Measurements from ENCODE around the gene UBC. TPM values are rescaled to one million over a fixed set of nuclear protein-coding genes. Genes with fewer than 3 reads are reported as not detected.

UBC gene
- total RNA-seq, 4 donors from 2014 or later = 1,220 to 2,129 (median 1,369) TPM

DNA sequence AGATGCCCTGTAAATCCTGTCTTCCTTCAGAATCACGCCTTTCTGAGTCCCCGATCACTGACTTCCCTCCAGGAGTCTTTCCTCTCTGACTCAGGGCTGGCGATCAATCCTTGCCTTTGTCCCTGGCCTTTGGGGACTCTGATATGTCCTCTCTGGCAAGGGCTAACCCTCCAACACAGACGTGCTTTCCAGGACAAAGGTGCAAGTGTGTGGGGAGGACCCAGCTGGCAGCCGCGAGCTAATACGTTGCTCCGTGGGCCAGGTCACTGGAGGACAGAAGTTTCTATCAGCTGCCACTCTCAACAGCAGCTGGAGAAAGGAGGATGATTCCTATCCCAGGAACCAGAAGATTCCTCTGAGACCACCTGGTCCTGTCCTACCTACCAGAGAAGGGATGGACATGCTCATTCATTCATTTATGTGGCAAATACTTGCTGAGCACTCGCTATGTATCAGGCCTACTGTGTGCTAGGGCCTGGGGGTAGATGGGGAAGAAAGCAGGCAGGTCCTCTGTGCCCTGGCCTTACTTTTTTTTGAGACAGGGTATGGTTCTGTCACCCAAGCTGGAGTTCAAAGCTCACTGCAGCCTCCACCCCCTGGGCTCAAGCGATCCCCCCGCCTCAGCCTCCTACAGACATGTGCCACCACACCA lies 42.3 kb downstream of the UBC start:
- ATAC-seq (ENCODE audit: low FRiP score) (no peak), DNase-seq (ENCODE audit: low spot score) (no peak)
- TF ChIP-seq, protein P1, sequence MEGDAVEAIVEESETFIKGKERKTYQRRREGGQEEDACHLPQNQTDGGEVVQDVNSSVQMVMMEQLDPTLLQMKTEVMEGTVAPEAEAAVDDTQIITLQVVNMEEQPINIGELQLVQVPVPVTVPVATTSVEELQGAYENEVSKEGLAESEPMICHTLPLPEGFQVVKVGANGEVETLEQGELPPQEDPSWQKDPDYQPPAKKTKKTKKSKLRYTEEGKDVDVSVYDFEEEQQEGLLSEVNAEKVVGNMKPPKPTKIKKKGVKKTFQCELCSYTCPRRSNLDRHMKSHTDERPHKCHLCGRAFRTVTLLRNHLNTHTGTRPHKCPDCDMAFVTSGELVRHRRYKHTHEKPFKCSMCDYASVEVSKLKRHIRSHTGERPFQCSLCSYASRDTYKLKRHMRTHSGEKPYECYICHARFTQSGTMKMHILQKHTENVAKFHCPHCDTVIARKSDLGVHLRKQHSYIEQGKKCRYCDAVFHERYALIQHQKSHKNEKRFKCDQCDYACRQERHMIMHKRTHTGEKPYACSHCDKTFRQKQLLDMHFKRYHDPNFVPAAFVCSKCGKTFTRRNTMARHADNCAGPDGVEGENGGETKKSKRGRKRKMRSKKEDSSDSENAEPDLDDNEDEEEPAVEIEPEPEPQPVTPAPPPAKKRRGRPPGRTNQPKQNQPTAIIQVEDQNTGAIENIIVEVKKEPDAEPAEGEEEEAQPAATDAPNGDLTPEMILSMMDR (IDR thresholded peaks at IDR 0.05) = no peak

DNA sequence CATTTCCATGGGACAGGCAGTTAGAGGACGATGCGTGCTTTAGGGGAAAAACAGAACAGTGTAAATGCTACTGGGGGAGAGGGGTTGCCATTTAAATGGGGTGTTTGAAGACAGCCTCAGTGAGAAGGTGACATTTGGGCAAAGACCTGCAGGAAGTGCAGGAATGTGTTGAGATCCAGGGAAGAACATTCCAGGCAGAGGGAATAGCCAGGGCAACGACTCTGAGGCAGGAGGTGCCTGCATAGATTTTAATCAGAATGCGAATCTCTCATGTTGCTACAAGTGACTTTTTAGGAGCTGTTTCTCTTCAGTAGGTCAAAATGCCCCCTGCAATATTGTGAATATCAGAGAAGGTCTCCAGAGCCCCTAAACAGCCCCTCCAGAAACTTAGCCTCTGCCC lies 43.2 kb downstream of the UBC start:
- TF ChIP-seq, protein P1 (IDR thresholded peaks at IDR 0.05) = no peak
- ATAC-seq (ENCODE audit: low FRiP score) = no peak
- no peak for DNase-seq (ENCODE audit: low spot score)

DNA sequence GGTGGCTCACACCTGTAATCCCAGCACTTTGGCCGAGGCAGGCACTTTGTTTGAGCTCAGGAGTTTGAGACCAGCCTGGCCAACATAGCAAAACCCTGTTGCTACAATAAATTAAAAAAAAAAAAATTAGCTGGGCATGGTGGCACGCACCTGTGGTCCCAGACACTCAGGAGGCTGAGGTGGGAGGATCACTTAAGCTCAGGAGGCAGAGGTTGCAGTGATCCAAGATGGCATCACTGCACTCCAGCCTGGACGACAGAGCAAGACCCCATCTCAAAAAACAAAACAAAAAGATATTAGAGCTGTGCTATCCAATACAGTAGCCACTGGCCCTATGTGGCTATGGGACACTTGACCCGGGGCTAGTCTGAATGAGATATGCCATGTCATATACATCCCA lies 43.9 kb downstream of the UBC start:
- ATAC-seq (ENCODE audit: low FRiP score) (no peak), DNase-seq (ENCODE audit: low spot score) (no peak)
- TF ChIP-seq, protein P1 (IDR thresholded peaks at IDR 0.05) = no peak

DNA sequence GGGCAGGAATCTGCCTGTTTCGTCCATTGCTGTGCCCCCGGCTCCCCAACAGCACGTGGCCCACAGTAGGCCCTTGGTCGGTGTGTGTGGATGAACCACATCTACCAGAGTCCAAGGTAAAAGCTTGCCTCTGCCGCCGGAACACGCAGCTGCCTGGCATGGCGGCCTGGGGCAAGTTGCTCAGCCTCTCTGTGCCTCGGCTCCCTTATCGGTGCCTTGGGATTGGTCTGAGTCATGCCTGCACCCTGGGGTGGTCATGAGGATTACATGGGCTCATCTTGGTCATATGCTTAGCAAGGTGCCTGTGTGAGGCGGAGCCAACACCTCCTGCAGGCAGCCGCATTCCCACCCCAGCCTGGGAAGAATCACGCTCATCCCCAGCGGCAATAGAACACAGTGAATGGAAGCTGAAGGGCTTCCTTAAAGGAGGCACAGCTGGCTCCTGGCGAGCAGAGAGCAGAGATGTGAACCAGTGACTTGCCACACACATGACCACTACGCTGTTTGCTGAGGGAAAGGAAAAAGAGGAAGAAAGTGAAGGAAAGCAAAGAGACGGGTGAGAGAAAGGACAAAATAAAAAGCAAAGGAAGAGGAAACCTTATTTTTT lies 45.3 kb downstream of the UBC start:
- TF ChIP-seq, protein P1 (IDR thresholded peaks at IDR 0.05) = no peak
- DNase-seq (ENCODE audit: low spot score) (no peak), ATAC-seq (ENCODE audit: low FRiP score) (no peak)

DNA sequence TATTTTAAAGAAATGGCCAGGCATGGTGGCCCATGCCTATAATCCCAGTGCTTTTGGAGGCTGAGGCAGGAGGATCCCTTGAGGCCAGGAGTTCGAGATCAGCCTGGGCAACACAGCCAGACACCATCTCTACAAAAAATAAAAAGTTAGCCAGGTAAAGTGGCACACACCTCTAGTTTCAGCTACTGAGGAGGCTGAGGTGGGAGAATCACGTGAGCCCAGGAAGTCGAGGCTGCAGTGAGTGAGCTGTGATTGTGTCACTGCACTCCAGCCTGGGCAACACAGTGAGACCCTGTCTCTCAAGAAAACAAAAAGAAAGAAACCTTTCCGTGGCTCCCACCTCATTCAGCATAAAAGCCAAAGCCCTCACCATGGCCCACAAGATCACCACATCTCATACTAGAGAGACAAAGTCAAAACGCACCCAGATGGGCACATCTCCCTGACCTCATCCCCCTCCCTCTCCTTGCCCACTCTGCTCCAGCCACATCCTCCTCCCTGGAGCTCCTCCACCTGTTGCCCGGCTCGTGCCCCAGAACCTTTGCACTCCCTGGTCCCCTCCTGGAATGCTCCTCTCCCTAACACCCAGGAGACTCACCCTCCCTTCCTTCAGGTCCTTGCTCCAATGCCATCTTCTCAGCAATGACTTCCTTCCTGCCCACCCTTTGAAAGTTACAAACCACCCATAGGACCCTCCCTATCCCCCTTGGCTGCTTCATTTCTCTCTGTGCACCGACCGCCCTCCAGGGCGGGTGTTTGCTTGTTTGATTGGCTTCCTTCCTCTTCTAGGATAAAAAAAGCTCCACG lies 46.0 kb downstream of the UBC start:
- ATAC-seq (ENCODE audit: low FRiP score) (no peak), DNase-seq (ENCODE audit: low spot score) (no peak)
- TF ChIP-seq, protein P1 (IDR thresholded peaks at IDR 0.05) = no peak

DNA sequence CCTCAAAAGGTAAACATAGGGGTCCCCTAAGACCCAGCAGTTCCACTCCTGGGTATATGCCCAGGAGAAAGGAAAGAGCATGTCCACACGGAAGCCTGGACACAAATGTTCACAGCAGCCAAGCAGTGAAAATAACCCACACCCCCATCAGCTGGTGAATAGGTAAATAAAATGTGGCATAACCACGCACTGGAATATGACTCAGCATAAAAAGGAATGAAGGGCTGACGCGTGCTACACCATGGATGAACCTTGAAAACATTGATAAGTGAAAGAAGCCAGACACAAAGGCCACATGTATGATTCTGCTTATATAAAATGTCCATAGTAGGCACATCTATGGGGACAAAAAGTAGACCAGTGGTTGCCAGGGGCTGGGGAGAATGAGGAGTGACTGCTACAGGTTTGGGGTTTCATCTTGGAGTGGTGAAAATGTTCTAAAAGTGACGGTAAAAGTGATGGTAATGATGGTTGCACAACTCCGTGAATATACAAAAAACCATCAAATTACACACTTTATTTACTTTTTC lies 47.0 kb downstream of the UBC start:
- ATAC-seq (ENCODE audit: low FRiP score) (no peak), DNase-seq (ENCODE audit: low spot score) (no peak)
- TF ChIP-seq, protein P1 (IDR thresholded peaks at IDR 0.05) = no peak
